Testis (tissue), 3 donors: ENCODE measurements around the gene KATNAL1. TPM values are rescaled to one million over a fixed set of nuclear protein-coding genes. Genes with fewer than 3 reads are reported as not detected.

ENCODE experiments used
- DNase-seq: peaks from one replicate; pipeline ENCODE4 v3.0.0-alpha.2; 2019
- H3K27ac ChIP-seq, 2 donors: fragments of 200-600 bp; sonication (generic); one replicate each; pipeline ENCODE4 v1.5.1; 2019
- H3K27me3 ChIP-seq: fragments of 200-600 bp; sonication (generic); one replicate; pipeline ENCODE4 v1.5.1; 2019
- H3K36me3 ChIP-seq: fragments of 200-600 bp; sonication (generic); one replicate; pipeline ENCODE4 v1.5.1; 2017; ENCODE audit warnings: low read depth; ENCODE audit errors: missing control alignments
- H3K4me1 ChIP-seq: fragments of 200-600 bp; sonication (generic); one replicate; pipeline ENCODE4 v1.5.1; 2019
- H3K4me3 ChIP-seq, 2 donors: fragments of 200-600 bp; sonication (generic); one replicate each; pipeline ENCODE4 v1.5.1; 2017 to 2019
- H3K9me3 ChIP-seq: fragments of 200-600 bp; sonication (generic); one replicate; pipeline ENCODE4 v1.5.1; 2017
- CTCF ChIP-seq, 3 experiments: fragments of 450-650 bp in 2 of 3; fragments of 200-600 bp in 1 of 3; sonication (generic) in 1 of 3; IDR thresholded peaks; one replicate each; pipeline ENCODE4 v1.5.1; 2016 to 2019; ENCODE audit warnings: antibody characterized with exemption in 3 of 3, mild to moderate bottlenecking in 2 of 3, moderate library complexity in 1 of 3
- POLR2A ChIP-seq: fragments of 450-650 bp; IDR thresholded peaks from one replicate; pipeline ENCODE4 v1.6.1; 2017; ENCODE audit warnings: antibody characterized with exemption, mild to moderate bottlenecking, moderate library complexity
- WGBS, 2 donors: methylation state at CpG; one replicate each; pipeline ENCODE4 v1.1.5; 2018; 5-methylcytosine and 5-hydroxymethylcytosine counted together
- intact Hi-C: fragments of 100-400 bp; cut with DNase I; formaldehyde crosslinking; loops from one replicate; pipeline ENCODE4 v1.15.1; 2023; ENCODE audit warnings: low total_unique reads
- polyA plus RNA-seq: library from polyadenylated mRNA; stranded (reverse); fragments of 350-450 nt; fragmentation: Illumina TruSeq; extraction: RNeasy Lipid Tissue Mini Kit (QIAGEN cat#74804); gene quantifications from one replicate; pipeline ENCODE4 v1.2.3, GENCODE V29; 2014; ENCODE audit warnings: low read depth, low replicate concordance; ENCODE audit not compliant: insufficient read depth
- total RNA-seq, 2 donors: library from RNA; depleted of rRNA; stranded (reverse); fragments of >200 nt; gene quantifications; one replicate each; pipeline ENCODE4 v1.2.3, GENCODE V29; 2016

KATNAL1 gene
- total and polyA plus RNA-seq, 3 donors from 2014 or later: 19.0 to 40.5 (median 20.1) TPM

- no peaks in the 10 kb centered on the region for H3K9me3 ChIP-seq
- TF ChIP-seq POLR2A (no peak), CTCF (IDR thresholded peaks at IDR 0.05) (no peak)
- H3K4me1 ChIP-seq: peaks cover 3% of the 10 kb centered on the region
- 84 to 90% methylated on average over 5 of the region's 5 CpGs for WGBS, 2 donors
- no peaks in the 10 kb centered on the region for H3K27me3 ChIP-seq
- intact Hi-C loops: no loop called here
- H3K4me3 ChIP-seq: no peak overlapping the region
- no peak overlapping the region for H3K27ac ChIP-seq
- DNase-seq: no peak
- no peaks in the 10 kb centered on the region for H3K36me3 ChIP-seq
Measured at GRCh38 chr13:30346153-30346788, 38.9 kb upstream of the KATNAL1 start.

GRCh38 chr13:30345426-30346100 lies 38.2 kb upstream of the KATNAL1 start:
- WGBS, 2 donors: 90 to 100% methylated on average over 1 of the region's 1 CpG
- Histone ChIP-seq H3K36me3 (no peaks in the 10 kb centered on the region), H3K9me3 (no peaks in the 10 kb centered on the region), H3K27me3 (no peaks in the 10 kb centered on the region), H3K4me3 (no peak overlapping the region), H3K4me1 (peaks cover 10% of the 10 kb centered on the region), H3K27ac (no peak overlapping the region)
- TF ChIP-seq POLR2A: no peak
- TF ChIP-seq CTCF (IDR thresholded peaks at IDR 0.05): no peak
- no peak for DNase-seq
- intact Hi-C loops: no loop called here

- H3K36me3 ChIP-seq: no peaks in the 10 kb centered on the region
- H3K27me3 ChIP-seq: no peaks in the 10 kb centered on the region
- no peak overlapping the region for H3K4me3 ChIP-seq
- H3K4me1 ChIP-seq: peaks cover 13% of the 10 kb centered on the region
- no peak for TF ChIP-seq POLR2A
- TF ChIP-seq CTCF (IDR thresholded peaks at IDR 0.05): no peak
- WGBS, 2 donors: 37 to 44% methylated on average over 9 of the region's 9 CpGs
- H3K27ac ChIP-seq: no peak overlapping the region
- peak; percentile 85 for DNase-seq
- intact Hi-C loops: no loop called here
- H3K9me3 ChIP-seq: no peaks in the 10 kb centered on the region
Measured at GRCh38 chr13:30341815-30342570, 34.6 kb upstream of the KATNAL1 start.

GRCh38 chr13:30340331-30341250 lies 33.2 kb upstream of the KATNAL1 start:
- TF ChIP-seq POLR2A (no peak), CTCF (IDR thresholded peaks at IDR 0.05) (no peak)
- Histone ChIP-seq H3K27me3 (no peaks in the 10 kb centered on the region), H3K4me1 (peaks cover 13% of the 10 kb centered on the region), H3K4me3 (no peak overlapping the region), H3K9me3 (no peaks in the 10 kb centered on the region), H3K27ac (peak overlapping the region in 1 of 2 donors; percentile 33), H3K36me3 (no peaks in the 10 kb centered on the region)
- DNase-seq: peak; percentile 40
- intact Hi-C loops: no loop called here
- WGBS, 2 donors: 46 to 49% methylated on average over 10 of the region's 10 CpGs
